ENCODE data around the gene FILIP1L. TPM values are rescaled to one million over a fixed set of nuclear protein-coding genes. Genes with fewer than 3 reads are reported as not detected.

FILIP1L gene
- total RNA-seq, 1 experiment from 2014 or later: 4.3 TPM

DNA sequence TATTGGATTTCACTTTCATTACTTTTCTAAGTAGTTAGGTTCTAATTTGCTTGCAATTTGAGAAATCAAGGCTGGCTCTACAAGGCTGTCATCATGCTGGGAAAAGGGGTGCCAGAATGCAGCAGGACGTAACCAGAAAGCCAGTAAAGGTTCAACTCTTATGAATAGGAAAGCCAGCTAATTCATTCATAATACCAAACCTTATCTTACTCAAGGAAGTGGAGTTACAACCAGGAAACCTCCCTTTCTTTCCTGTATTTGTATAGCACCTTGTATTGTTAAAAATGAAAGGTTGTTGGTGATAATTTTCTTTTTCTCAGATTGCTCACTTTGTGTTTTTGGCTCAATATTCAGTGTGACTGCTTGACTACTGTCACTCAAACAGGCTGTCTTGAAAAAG, 109.4 kb downstream of the FILIP1L start:
- no peak for DNase-seq (ENCODE audit: low spot score)
- BruUV-seq (replicated peaks): no TSS peak
- Histone ChIP-seq H3K36me3 (ENCODE audit: insufficient read depth, low read length, poor library complexity, severe bottlenecking) (no peaks in the 10 kb centered on the region), H3K27ac (ENCODE audit: low read depth, low read length, poor library complexity, severe bottlenecking) (no peak overlapping the region), H3K4me1 (ENCODE audit: insufficient read depth, low read length, poor library complexity, severe bottlenecking) (no peaks in the 10 kb centered on the region), H3K9me3 (ENCODE audit: low read depth, low read length, poor library complexity, severe bottlenecking) (no peaks in the 10 kb centered on the region), H3K4me3 (ENCODE audit: low read depth, low read length, poor library complexity, severe bottlenecking) (no peak overlapping the region), H3K27me3 (replicated peaks; ENCODE audit: insufficient read depth, low read depth, low read length, poor library complexity) (no peaks in the 10 kb centered on the region)
- ChIA-PET CTCF (no interaction called here), POLR2A (ENCODE audit: low non-redundant PET) (no interaction called here)
- TF ChIP-seq EZH2 (IDR thresholded peaks at IDR 0.05; ENCODE audit: borderline replicate concordance, low read depth, low read length, poor library complexity, severe bottlenecking): no peak
- TF ChIP-seq, protein P1, sequence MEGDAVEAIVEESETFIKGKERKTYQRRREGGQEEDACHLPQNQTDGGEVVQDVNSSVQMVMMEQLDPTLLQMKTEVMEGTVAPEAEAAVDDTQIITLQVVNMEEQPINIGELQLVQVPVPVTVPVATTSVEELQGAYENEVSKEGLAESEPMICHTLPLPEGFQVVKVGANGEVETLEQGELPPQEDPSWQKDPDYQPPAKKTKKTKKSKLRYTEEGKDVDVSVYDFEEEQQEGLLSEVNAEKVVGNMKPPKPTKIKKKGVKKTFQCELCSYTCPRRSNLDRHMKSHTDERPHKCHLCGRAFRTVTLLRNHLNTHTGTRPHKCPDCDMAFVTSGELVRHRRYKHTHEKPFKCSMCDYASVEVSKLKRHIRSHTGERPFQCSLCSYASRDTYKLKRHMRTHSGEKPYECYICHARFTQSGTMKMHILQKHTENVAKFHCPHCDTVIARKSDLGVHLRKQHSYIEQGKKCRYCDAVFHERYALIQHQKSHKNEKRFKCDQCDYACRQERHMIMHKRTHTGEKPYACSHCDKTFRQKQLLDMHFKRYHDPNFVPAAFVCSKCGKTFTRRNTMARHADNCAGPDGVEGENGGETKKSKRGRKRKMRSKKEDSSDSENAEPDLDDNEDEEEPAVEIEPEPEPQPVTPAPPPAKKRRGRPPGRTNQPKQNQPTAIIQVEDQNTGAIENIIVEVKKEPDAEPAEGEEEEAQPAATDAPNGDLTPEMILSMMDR (conservative IDR thresholded peaks at IDR 0.05; ENCODE audit: low read depth, low read length): no peak
- intact Hi-C loops (cut with micrococcal nuclease; ENCODE audit: unreplicated experiment): no loop called here

DNA sequence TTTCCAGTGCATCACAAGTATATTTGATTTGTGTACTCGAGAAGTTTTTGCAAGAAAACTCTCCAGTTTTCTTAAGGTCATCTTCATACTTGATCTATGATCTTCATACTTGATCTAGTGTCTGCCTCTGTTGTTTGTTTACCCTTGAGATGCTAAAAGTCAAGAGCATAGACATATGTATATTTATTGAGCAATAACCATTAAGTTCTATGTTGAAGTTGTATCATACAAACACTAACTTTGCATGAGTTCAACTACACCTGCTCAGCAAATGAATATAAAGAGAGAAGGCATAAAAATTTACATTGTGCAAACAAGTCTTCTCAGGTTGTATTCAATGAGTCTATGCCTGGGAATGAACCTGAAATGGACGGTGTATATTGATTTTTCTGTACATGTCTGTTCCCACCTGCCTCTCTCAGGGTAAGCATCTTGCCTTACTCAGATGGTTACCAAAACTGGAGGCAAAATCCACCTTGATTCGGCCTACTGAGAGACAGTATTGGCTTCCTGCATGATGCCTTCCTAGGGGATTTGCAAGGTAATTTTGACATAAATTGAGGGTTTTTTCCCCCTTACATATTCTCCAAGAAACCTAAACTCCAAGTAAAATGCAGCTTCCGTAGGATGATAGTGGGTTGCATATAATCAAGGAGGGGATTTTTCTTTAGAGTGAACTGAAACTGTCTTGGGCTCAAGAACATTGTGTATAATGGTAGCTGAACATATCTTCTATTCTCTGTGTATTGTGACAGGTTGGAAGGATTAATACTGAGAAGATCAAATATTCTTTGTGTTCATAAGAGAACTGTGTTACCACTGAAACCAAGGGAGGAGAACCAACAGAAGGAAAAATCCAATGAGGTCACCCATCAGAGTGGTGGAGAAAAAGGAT, 110.4 kb downstream of the FILIP1L start:
- no TSS peak for BruUV-seq (replicated peaks)
- Histone ChIP-seq H3K27ac (ENCODE audit: low read depth, low read length, poor library complexity, severe bottlenecking) (no peak overlapping the region), H3K4me1 (ENCODE audit: insufficient read depth, low read length, poor library complexity, severe bottlenecking) (no peaks in the 10 kb centered on the region), H3K27me3 (replicated peaks; ENCODE audit: insufficient read depth, low read depth, low read length, poor library complexity) (no peaks in the 10 kb centered on the region), H3K36me3 (ENCODE audit: insufficient read depth, low read length, poor library complexity, severe bottlenecking) (no peaks in the 10 kb centered on the region), H3K9me3 (ENCODE audit: low read depth, low read length, poor library complexity, severe bottlenecking) (no peaks in the 10 kb centered on the region), H3K4me3 (ENCODE audit: low read depth, low read length, poor library complexity, severe bottlenecking) (no peak overlapping the region)
- TF ChIP-seq, protein P1 (conservative IDR thresholded peaks at IDR 0.05; ENCODE audit: low read depth, low read length): no peak
- no peak for TF ChIP-seq EZH2 (IDR thresholded peaks at IDR 0.05; ENCODE audit: borderline replicate concordance, low read depth, low read length, poor library complexity, severe bottlenecking)
- intact Hi-C loops (cut with micrococcal nuclease; ENCODE audit: unreplicated experiment): no loop called here
- ChIA-PET POLR2A (ENCODE audit: low non-redundant PET) (no interaction called here), CTCF (no interaction called here)
- no peak for DNase-seq (ENCODE audit: low spot score)

DNA sequence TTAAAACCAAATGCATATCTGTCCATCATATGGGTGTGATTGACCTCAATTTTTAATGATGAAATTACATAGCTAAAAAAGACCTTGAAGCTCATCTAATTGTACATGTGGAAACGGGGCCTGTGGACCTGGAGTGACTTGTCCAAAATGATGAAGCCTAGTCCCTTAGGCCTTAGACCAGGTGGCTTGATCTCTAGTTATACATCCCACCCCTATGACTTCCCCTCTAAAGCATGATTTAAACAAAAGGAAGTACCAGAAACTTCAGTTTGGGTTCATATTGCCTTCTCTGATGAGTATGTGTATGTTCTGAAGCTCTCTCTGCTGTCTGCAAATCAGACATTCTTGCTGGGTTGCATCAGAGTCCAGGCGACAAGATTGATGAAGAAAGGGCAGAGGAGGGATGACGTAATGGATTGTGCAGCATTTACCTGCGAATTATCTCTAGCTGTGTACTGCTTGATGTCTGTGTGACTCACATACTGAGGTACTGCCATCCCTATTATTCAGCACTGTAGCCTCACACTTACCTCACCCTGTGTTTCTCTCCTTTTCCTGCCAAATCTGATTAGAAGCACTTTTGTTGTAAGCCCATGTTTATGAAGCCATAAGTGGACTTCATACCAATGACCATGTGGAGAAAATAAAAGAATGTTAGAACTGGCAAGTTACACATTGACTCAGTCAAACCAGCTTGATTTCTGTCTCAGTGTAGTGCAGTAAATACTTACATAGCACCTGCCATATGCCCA, 111.5 kb downstream of the FILIP1L start:
- Histone ChIP-seq H3K4me3 (ENCODE audit: low read depth, low read length, poor library complexity, severe bottlenecking) (no peak overlapping the region), H3K9me3 (ENCODE audit: low read depth, low read length, poor library complexity, severe bottlenecking) (no peaks in the 10 kb centered on the region), H3K27ac (ENCODE audit: low read depth, low read length, poor library complexity, severe bottlenecking) (no peak overlapping the region), H3K36me3 (ENCODE audit: insufficient read depth, low read length, poor library complexity, severe bottlenecking) (no peaks in the 10 kb centered on the region), H3K4me1 (ENCODE audit: insufficient read depth, low read length, poor library complexity, severe bottlenecking) (no peaks in the 10 kb centered on the region), H3K27me3 (replicated peaks; ENCODE audit: insufficient read depth, low read depth, low read length, poor library complexity) (no peaks in the 10 kb centered on the region)
- ChIA-PET CTCF (no interaction called here), POLR2A (ENCODE audit: low non-redundant PET) (no interaction called here)
- intact Hi-C loops (cut with micrococcal nuclease; ENCODE audit: unreplicated experiment): no loop called here
- no TSS peak for BruUV-seq (replicated peaks)
- no peak for DNase-seq (ENCODE audit: low spot score)
- TF ChIP-seq EZH2 (IDR thresholded peaks at IDR 0.05; ENCODE audit: borderline replicate concordance, low read depth, low read length, poor library complexity, severe bottlenecking): no peak
- TF ChIP-seq, protein P1 (conservative IDR thresholded peaks at IDR 0.05; ENCODE audit: low read depth, low read length): no peak
